ENCODE results near the gene THEM5. TPM values are rescaled to one million over a fixed set of nuclear protein-coding genes. Genes with fewer than 3 reads are reported as not detected.

Gene THEM5
- total and polyA plus RNA-seq, 8 donors: 0.67 to 1.2 (median 1.00) TPM; not detected in 2

DNA sequence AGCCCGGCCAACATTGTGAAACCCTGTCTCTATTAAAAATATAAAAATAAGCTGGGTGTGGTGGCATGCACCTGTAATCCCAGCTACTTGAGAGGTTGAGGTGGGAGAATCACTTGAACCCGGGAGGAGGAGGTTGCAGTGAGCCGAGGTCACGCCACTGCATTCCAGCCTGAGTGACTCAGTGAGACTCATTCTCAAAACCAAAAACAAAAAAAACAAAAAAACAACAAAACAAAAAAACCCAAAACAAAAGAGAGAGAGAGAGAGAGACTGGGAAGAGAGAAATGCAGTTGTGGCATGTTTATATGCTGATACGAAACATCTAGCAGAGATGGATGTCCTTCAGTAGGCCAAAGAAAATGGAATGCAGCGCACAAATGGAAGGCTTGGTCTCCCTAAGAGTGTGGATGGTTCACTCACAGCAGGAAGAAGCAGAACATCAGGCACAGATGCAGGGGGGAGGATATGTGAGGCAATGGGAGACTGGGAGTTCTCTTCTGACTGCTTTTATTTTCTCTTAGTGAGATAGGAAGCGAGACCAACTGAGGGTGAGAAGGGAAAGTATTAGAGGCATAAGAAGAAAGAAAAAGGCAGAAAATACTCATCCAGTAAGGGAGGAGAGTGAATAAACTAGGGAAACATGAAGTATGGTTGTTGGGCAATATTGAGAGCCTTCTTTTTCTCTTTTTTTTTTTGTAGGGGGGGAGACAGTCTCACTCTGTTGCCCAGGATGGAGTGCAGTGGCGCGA lies 39.8 kb upstream of the THEM5 start:
- intact Hi-C loops (cut with DNase I): no loop called here
- Histone ChIP-seq H3K27ac (no peak overlapping the region), H3K9me3 (no peaks in the 10 kb centered on the region), H3K36me3 (peaks cover 0 to 33% of the 10 kb centered on the region in 2 donors), H3K4me3 (no peak overlapping the region), H3K27me3 (no peaks in the 10 kb centered on the region), H3K4me1 (no peaks in the 10 kb centered on the region)
- ATAC-seq: no peak
- TF ChIP-seq, protein P1, sequence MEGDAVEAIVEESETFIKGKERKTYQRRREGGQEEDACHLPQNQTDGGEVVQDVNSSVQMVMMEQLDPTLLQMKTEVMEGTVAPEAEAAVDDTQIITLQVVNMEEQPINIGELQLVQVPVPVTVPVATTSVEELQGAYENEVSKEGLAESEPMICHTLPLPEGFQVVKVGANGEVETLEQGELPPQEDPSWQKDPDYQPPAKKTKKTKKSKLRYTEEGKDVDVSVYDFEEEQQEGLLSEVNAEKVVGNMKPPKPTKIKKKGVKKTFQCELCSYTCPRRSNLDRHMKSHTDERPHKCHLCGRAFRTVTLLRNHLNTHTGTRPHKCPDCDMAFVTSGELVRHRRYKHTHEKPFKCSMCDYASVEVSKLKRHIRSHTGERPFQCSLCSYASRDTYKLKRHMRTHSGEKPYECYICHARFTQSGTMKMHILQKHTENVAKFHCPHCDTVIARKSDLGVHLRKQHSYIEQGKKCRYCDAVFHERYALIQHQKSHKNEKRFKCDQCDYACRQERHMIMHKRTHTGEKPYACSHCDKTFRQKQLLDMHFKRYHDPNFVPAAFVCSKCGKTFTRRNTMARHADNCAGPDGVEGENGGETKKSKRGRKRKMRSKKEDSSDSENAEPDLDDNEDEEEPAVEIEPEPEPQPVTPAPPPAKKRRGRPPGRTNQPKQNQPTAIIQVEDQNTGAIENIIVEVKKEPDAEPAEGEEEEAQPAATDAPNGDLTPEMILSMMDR (IDR thresholded peaks at IDR 0.05): no peak
- DNase-seq: no peak

DNA sequence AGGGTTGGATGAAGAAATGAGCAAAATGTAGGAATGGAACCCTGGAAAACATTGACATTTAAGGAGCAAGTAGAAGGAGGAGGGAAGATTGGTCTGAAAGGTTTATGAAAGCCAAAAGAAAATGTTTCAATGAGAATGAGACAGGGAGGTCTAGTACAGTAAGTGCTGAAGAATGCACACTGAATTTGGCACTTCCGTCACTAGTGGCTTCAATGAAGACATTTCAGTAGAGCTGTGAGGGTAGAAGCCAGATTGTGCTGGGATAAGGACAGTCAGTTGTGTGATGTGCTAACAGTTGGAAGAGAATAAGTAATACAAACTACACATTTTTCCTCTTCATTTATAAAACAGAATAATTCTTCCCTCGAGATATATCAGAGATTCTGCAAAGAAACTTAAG lies 38.7 kb upstream of the THEM5 start:
- H3K36me3 ChIP-seq: peaks cover 0 to 42% of the 10 kb centered on the region in 2 donors
- H3K27me3 ChIP-seq: no peaks in the 10 kb centered on the region
- no peaks in the 10 kb centered on the region for H3K4me1 ChIP-seq
- no peak for ATAC-seq
- no peak for DNase-seq
- H3K27ac ChIP-seq: no peak overlapping the region
- TF ChIP-seq, protein P1 (IDR thresholded peaks at IDR 0.05): no peak
- H3K4me3 ChIP-seq: no peak overlapping the region
- H3K9me3 ChIP-seq: no peaks in the 10 kb centered on the region
- intact Hi-C loops (cut with DNase I): no loop called here

DNA sequence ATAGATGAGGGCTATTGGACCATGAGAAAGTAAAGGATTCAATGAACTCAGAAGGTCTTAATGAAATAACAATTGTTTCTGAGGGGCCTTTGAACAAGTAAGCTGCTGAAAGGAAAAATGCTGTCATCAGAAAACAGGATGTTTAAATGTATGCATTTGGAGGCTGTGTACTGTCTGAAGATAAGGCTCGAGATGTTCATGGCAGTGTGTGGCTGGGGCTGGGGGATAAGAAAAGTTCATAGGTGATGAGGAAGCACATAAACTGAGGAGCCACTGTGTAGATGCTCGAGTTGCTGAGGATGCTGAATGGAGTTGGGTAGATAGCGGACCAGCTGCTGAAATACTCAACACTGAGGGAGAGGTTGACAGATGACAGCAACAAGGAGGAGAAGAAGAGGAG lies 38.0 kb upstream of the THEM5 start:
- Histone ChIP-seq H3K27ac (no peak overlapping the region), H3K4me1 (no peaks in the 10 kb centered on the region), H3K9me3 (no peaks in the 10 kb centered on the region), H3K4me3 (no peak overlapping the region), H3K36me3 (peaks cover 0 to 42% of the 10 kb centered on the region in 2 donors), H3K27me3 (no peaks in the 10 kb centered on the region)
- DNase-seq (no peak), ATAC-seq (no peak)
- TF ChIP-seq, protein P1 (IDR thresholded peaks at IDR 0.05): no peak
- intact Hi-C loops (cut with DNase I): no loop called here

DNA sequence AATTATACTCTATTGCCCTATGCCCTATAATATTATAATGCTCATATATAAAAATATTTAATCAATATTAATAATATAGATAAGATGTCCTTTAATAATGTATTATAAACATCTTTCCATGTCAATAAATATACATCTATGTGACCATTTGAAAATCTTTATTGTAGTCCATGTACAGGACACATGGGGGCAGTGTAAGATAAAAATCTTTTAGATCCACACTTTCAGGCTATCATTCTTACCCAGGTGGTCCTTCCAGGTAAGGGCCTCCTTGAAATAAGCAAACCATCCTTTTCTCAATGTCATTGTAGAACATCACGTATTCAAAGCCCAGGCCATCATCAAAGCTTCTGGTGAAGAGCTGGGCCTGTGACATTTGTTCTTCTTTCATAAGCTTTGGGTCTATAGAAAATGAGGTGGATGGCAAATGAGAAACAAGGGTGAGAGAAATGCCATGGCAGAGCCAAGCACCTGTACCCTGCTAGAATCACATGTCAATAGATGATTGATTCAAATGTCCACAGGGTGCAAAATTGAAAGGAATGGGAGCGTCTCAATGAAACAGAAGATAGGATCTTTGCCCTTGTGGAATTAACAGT lies 35.6 kb upstream of the THEM5 start:
- Histone ChIP-seq H3K27me3 (no peaks in the 10 kb centered on the region), H3K4me1 (no peaks in the 10 kb centered on the region), H3K4me3 (no peak overlapping the region), H3K9me3 (no peaks in the 10 kb centered on the region), H3K27ac (no peak overlapping the region), H3K36me3 (peaks cover 0 to 29% of the 10 kb centered on the region in 2 donors)
- intact Hi-C loops (cut with DNase I): no loop called here
- ATAC-seq (peak; percentile 45), DNase-seq (no peak)
- TF ChIP-seq, protein P1 (IDR thresholded peaks at IDR 0.05): no peak

DNA sequence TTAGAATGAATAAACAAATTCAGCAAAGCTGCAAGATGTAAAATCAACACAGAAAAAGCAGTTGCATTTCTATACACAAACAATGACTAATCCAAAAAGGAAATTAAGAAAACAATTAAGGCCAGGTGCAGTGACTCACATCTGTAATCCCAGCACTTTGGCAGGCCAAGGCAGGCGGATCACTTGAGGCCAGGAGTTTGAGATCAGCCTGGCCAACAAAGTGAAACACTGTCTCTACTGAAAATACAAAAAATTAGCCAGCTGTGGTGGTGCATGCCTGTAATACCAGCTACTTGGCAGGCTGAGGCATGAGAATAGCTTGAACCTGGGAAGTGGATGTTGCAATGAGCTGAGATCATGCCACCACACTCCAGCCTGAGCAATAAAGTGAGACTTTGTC lies 33.5 kb upstream of the THEM5 start:
- H3K27ac ChIP-seq: no peak overlapping the region
- TF ChIP-seq, protein P1 (IDR thresholded peaks at IDR 0.05): no peak
- ATAC-seq (no peak), DNase-seq (no peak)
- intact Hi-C loops (cut with DNase I): no loop called here
- no peaks in the 10 kb centered on the region for H3K9me3 ChIP-seq
- no peak overlapping the region for H3K4me3 ChIP-seq
- H3K36me3 ChIP-seq: peaks cover 0 to 11% of the 10 kb centered on the region in 2 donors
- H3K27me3 ChIP-seq: no peaks in the 10 kb centered on the region
- no peaks in the 10 kb centered on the region for H3K4me1 ChIP-seq
